Spleen (tissue), 11 donors: ENCODE results near the gene GCM1. TPM values are rescaled to one million over a fixed set of nuclear protein-coding genes. Genes with fewer than 3 reads are reported as not detected.

Source experiments
- DNase-seq: peaks from one replicate; pipeline ENCODE4 v3.0.0-alpha.2; 2020
- H3K27ac ChIP-seq, 8 donors: fragments of 200-600 bp; sonication (generic) in 7 of 8; 1 replicate in 4 of 8; 2 replicates in 4 of 8; pipeline versions ENCODE4 v1.5.0 to v1.8.0; 2016 to 2021; ENCODE audit warnings: inconsistent platforms in 4 of 8, mild to moderate bottlenecking in 4 of 8, moderate library complexity in 1 of 8
- H3K27me3 ChIP-seq, 7 donors: fragments of 200-600 bp; sonication (generic) in 6 of 7; replicated peaks in 1 of 7; 1 replicate in 4 of 7; 2 replicates in 3 of 7; pipeline versions ENCODE4 v1.5.0 to v1.8.0; 2016 to 2021; ENCODE audit warnings: inconsistent platforms in 3 of 7, mild to moderate bottlenecking in 1 of 7
- H3K36me3 ChIP-seq, 6 donors: fragments of 200-600 bp; sonication (generic) in 5 of 6; 1 replicate in 4 of 6; 2 replicates in 2 of 6; pipeline versions ENCODE4 v1.5.0 to v1.8.0; 2016 to 2021; ENCODE audit warnings: inconsistent platforms in 2 of 6
- H3K4me1 ChIP-seq, 6 donors: fragments of 200-600 bp; sonication (generic) in 5 of 6; 1 replicate in 3 of 6; 2 replicates in 3 of 6; pipeline versions ENCODE4 v1.5.0 to v1.8.0; 2016 to 2021; ENCODE audit warnings: inconsistent platforms in 3 of 6
- H3K4me3 ChIP-seq, 8 donors: fragments of 200-600 bp; sonication (generic) in 7 of 8; 1 replicate in 4 of 8; 2 replicates in 4 of 8; pipeline versions ENCODE4 v1.5.0 to v1.8.0; 2016 to 2021; ENCODE audit warnings: inconsistent platforms in 4 of 8, mild to moderate bottlenecking in 4 of 8, moderate library complexity in 2 of 8
- H3K9me3 ChIP-seq, 8 donors: fragments of 200-600 bp; sonication (generic) in 7 of 8; 1 replicate in 4 of 8; 2 replicates in 4 of 8; pipeline versions ENCODE4 v1.5.0 to v1.8.0; 2016 to 2021; ENCODE audit warnings: inconsistent platforms in 4 of 8
- CTCF ChIP-seq, 11 experiments: fragments of 200-600 bp in 7 of 11; fragments of 450-650 bp in 4 of 11; sonication (generic) in 4 of 11; IDR thresholded peaks in 8 of 11; conservative IDR thresholded peaks in 3 of 11; 1 replicate in 7 of 11; 2 replicates in 4 of 11; pipeline versions ENCODE4 v1.4.0 to v1.8.0; 2016 to 2021; ENCODE audit warnings: antibody characterized with exemption in 11 of 11, inconsistent platforms in 4 of 11, mild to moderate bottlenecking in 1 of 11
- POLR2A ChIP-seq, 3 donors: fragments of 450-650 bp; IDR thresholded peaks; one replicate each; pipeline ENCODE4 v1.5.1; 2017; ENCODE audit warnings: antibody characterized with exemption in 3 of 3, mild to moderate bottlenecking in 1 of 3
- POLR2AphosphoS5 ChIP-seq, 3 donors: sonication (generic); formaldehyde crosslinking; IDR thresholded peaks; one replicate each; pipeline ENCODE4 v1.5.1; 2017; ENCODE audit warnings: antibody characterized with exemption in 3 of 3
- WGBS, 5 donors: extraction: QIAGEN DNeasy Blood & Tissue Kit in 3 of 5; methylation state at CpG; one replicate each; pipeline versions ENCODE4 v1.1.5 to v1.1.7; 2013 to 2018; 5-methylcytosine and 5-hydroxymethylcytosine counted together
- intact Hi-C: fragments of 100-400 bp; cut with DNase I; formaldehyde crosslinking; loops from one replicate; pipeline ENCODE4 v1.15.0; 2023; ENCODE audit warnings: low total_unique reads
- polyA plus RNA-seq, 3 donors: library from polyadenylated mRNA; stranded (reverse); fragments of 200-250 nt; gene quantifications; one replicate each; pipeline ENCODE4 v1.2.1, GENCODE V29; 2013
- total RNA-seq, 7 donors: library from RNA; depleted of rRNA in 3 of 7; stranded (reverse); fragments of >200 nt in 3 of 7; fragmentation: NEBNext Ultra II Directional in 4 of 7; extraction: Animal tissue kit (Norgen Biotek cat#: 25700) in 4 of 7; gene quantifications; one replicate each; pipeline versions ENCODE4 v1.1.0 to v1.2.1, GENCODE V29; 2016 to 2021
- donor health status: healthy with polysubstance abuse.
- donor health status: DM: no; HTN: no; CAD: no; lungs with moderate emphysema.
- donor health status: DM: no; HTN: no; CAD: no.
- donor health status: Bipolar disorder and iron deficiency.
- donor health status: healthy.
- donor health status: DM: no; HTN: no; CAD: no.
- donor health status: DM: yes; HTN: yes; CAD: no.

Gene GCM1
- total and polyA plus RNA-seq, 10 donors, result 0.05 to 1.9 (median 0.22) TPM; not detected in 1

GRCh38 chr6:53179961-53180651 lies 31.5 kb upstream of the GCM1 start:
- Histone ChIP-seq H3K9me3 (no peaks in the 10 kb centered on the region), H3K4me1 (peaks cover 0 to 24% (median 9%) of the 10 kb centered on the region in 6 donors), H3K36me3 (no peaks in the 10 kb centered on the region), H3K27me3 (no peaks in the 10 kb centered on the region), H3K27ac (peak overlapping the region in 5 of 8 donors; percentile 35 to 74 (median 44)), H3K4me3 (no peak overlapping the region)
- no peak for TF ChIP-seq POLR2A (IDR thresholded peaks at IDR 0.05)
- no peak for TF ChIP-seq CTCF (IDR thresholded peaks at IDR 0.05 in 8 of 11, conservative IDR thresholded peaks at IDR 0.05 in 3 of 11)
- peak in 1 of 3 donors; percentile 72 for TF ChIP-seq POLR2AphosphoS5 (IDR thresholded peaks at IDR 0.05)
- WGBS, 5 donors, result 43 to 52% (median 46%) methylated on average over 8 of the region's 8 CpGs
- DNase-seq, result peak; percentile 77
- intact Hi-C loops, result loop anchor here (10.0 kb wide), 2 partner anchors 255 to 475 kb away; no protein-coding TSS in a partner anchor

GRCh38 chr6:53178837-53179432 lies 30.3 kb upstream of the GCM1 start:
- no peaks in the 10 kb centered on the region for H3K9me3 ChIP-seq
- no peaks in the 10 kb centered on the region for H3K36me3 ChIP-seq
- H3K4me3 ChIP-seq, result no peak overlapping the region
- intact Hi-C loops, result loop anchor here (10.0 kb wide), 2 partner anchors 256 to 476 kb away; no protein-coding TSS in a partner anchor
- WGBS, 5 donors, result 75 to 94% (median 87%) methylated on average over 1 of the region's 1 CpG
- peak overlapping the region in 1 of 8 donors; percentile 74 for H3K27ac ChIP-seq
- TF ChIP-seq CTCF (IDR thresholded peaks at IDR 0.05 in 8 of 11, conservative IDR thresholded peaks at IDR 0.05 in 3 of 11) (no peak), POLR2AphosphoS5 (IDR thresholded peaks at IDR 0.05) (no peak), POLR2A (IDR thresholded peaks at IDR 0.05) (no peak)
- H3K27me3 ChIP-seq, result no peaks in the 10 kb centered on the region
- DNase-seq, result no peak
- peaks cover 0 to 30% (median 9%) of the 10 kb centered on the region in 6 donors for H3K4me1 ChIP-seq

GRCh38 chr6:53175027-53175426 lies 26.4 kb upstream of the GCM1 start:
- Histone ChIP-seq H3K27ac (peak overlapping the region in 2 of 8 donors; percentile 29 to 32), H3K4me3 (no peak overlapping the region), H3K27me3 (no peaks in the 10 kb centered on the region), H3K9me3 (no peaks in the 10 kb centered on the region), H3K36me3 (no peaks in the 10 kb centered on the region), H3K4me1 (peaks cover 0 to 40% (median 15%) of the 10 kb centered on the region in 6 donors)
- 73 to 89% (median 82%) methylated on average over 2 of the region's 2 CpGs for WGBS, 5 donors
- intact Hi-C loops, result loop anchor here (10.0 kb wide), 2 partner anchors 260 to 480 kb away; no protein-coding TSS in a partner anchor
- TF ChIP-seq POLR2A (IDR thresholded peaks at IDR 0.05) (no peak), POLR2AphosphoS5 (IDR thresholded peaks at IDR 0.05) (no peak), CTCF (IDR thresholded peaks at IDR 0.05 in 8 of 11, conservative IDR thresholded peaks at IDR 0.05 in 3 of 11) (no peak)
- no peak for DNase-seq

GRCh38 chr6:53172468-53172803 lies 23.8 kb upstream of the GCM1 start:
- Histone ChIP-seq H3K36me3 (no peaks in the 10 kb centered on the region), H3K9me3 (no peaks in the 10 kb centered on the region), H3K27ac (peak overlapping the region in 5 of 8 donors; percentile 48 to 76 (median 58)), H3K27me3 (no peaks in the 10 kb centered on the region), H3K4me3 (peak overlapping the region in 1 of 8 donors; percentile 38), H3K4me1 (peaks cover 0 to 28% (median 12%) of the 10 kb centered on the region in 6 donors)
- no peak for DNase-seq
- TF ChIP-seq POLR2A (IDR thresholded peaks at IDR 0.05) (no peak), CTCF (IDR thresholded peaks at IDR 0.05 in 8 of 11, conservative IDR thresholded peaks at IDR 0.05 in 3 of 11) (no peak), POLR2AphosphoS5 (IDR thresholded peaks at IDR 0.05) (no peak)
- intact Hi-C loops, result loop anchor here (5.0 to 10.0 kb wide), 3 partner anchors 120 to 482 kb away; no protein-coding TSS in a partner anchor
- 66 to 81% (median 72%) methylated on average over 6 of the region's 6 CpGs for WGBS, 5 donors
